ENCODE measurements around the gene HMX1.

HMX1 gene

DNA sequence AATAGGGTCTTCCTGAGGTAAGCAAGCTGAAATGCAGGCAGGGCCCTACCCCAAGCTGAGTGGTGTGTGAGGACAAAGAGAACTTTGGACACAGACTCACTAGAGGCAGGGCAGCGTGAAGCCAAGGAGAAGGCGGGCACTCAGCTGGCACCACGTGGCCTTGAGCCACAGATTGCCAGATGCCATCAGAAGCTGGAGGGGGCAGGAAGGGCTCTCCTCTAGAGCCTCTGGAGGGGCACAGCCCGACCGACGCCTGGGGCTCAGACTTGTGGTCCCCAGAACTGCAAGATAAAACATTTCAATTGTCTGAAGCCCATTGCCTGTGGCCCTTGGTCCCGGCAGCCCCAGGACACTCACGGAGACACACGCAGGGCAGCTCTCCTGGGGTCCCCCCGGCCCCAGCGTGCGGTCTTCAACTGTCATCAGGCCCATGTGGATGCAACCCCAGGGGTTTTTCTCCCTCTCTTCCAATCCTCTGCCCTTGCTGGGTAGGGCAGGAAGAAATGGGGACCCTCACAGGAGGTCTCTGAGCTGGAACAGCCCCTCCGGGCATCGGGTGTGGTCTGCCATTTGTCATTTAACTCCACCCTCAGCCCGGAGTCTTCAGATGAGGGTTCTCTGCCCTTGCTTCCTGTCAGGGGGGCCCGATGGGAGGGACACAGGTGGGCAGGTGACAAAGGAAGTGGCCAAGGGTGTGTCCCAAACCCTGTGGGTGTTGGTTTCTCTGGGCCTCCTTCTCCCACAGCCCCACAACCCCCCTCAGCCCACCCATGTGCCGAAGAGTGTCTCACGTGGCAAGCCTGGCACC is 22.2 kb downstream of the HMX1 start:
- Histone ChIP-seq H3K4me1 (ENCODE audit: control insufficient read depth, insufficient read depth, low read length) (no peaks in the 10 kb centered on the region), H3K27me3 (replicated peaks; ENCODE audit: control insufficient read depth, insufficient read depth, low read length) (peaks cover 38% of the 10 kb centered on the region), H3K9me3 (ENCODE audit: control insufficient read depth, low read length) (peaks cover 13% of the 10 kb centered on the region), H3K36me3 (ENCODE audit: control insufficient read depth, insufficient read depth, low read length, severe bottlenecking) (no peaks in the 10 kb centered on the region), H3K4me3 (ENCODE audit: low read length) (no peak overlapping the region), H3K9ac (ENCODE audit: low read length) (no peak overlapping the region)
- DNase-seq (ENCODE audit: low read depth): no peak

DNA sequence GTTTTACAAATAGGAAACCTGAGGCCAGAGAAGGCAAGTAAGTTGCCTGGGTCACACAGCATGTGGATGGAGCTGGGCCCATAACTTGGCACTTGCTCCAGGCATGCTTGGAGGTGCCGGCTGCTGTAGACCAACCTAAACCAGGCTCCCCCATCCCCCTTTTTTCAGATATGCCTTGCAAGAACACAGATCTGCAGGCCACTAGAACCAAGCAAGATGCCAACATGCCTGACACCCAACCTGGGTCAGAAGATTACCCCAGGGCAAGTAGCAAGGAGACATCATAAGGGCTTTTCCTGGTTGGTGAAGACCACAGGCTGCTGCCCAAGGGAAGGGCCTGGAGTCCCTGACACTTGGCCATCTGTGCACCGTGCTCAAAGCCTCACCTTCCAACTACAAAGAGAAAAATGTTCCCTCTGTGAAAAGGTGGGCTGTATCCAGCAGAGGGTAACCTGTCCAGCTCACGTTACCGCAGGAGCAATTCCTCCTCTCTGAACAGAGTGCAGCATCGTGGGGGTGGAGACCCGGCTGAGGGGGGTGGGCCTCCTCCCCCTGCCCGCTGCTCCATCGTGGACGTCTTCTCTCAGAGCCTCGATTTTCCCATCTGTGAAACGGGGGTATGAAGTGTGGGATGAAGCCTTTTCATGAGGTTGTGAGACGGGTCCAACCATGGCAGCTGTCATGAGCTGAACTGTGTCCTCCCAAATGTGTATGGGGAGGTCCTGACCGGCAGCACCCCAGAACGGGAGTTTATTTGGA is 23.0 kb downstream of the HMX1 start:
- H3K4me3 ChIP-seq (ENCODE audit: low read length): no peak overlapping the region
- H3K9me3 ChIP-seq (ENCODE audit: control insufficient read depth, low read length): peaks cover 16% of the 10 kb centered on the region
- H3K36me3 ChIP-seq (ENCODE audit: control insufficient read depth, insufficient read depth, low read length, severe bottlenecking): no peaks in the 10 kb centered on the region
- H3K9ac ChIP-seq (ENCODE audit: low read length): no peak overlapping the region
- peaks cover 37% of the 10 kb centered on the region for H3K27me3 ChIP-seq (replicated peaks; ENCODE audit: control insufficient read depth, insufficient read depth, low read length)
- DNase-seq (ENCODE audit: low read depth): no peak
- no peaks in the 10 kb centered on the region for H3K4me1 ChIP-seq (ENCODE audit: control insufficient read depth, insufficient read depth, low read length)

DNA sequence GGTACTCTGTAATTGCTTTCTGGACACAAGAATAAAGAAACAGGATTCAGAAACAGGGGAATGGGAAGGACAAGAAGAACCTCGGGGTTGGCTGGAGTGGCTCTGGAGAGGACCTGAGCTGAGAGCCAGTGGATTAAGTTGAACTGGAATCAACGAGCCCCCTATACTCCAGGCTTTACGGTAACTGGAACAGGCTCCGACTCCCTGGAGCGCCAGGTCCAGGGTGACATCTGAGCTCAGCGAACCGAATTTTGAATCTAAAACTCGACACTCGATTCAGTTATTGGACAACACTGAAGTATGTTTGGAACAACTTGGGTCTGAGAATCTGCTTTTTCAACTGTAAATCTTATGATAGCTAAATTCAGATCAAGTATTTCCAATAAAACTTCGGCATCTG is 23.9 kb downstream of the HMX1 start:
- peaks cover 30% of the 10 kb centered on the region for H3K27me3 ChIP-seq (replicated peaks; ENCODE audit: control insufficient read depth, insufficient read depth, low read length)
- no peaks in the 10 kb centered on the region for H3K36me3 ChIP-seq (ENCODE audit: control insufficient read depth, insufficient read depth, low read length, severe bottlenecking)
- H3K4me1 ChIP-seq (ENCODE audit: control insufficient read depth, insufficient read depth, low read length): no peaks in the 10 kb centered on the region
- no peak for DNase-seq (ENCODE audit: low read depth)
- H3K9ac ChIP-seq (ENCODE audit: low read length): no peak overlapping the region
- peaks cover 17% of the 10 kb centered on the region for H3K9me3 ChIP-seq (ENCODE audit: control insufficient read depth, low read length)
- H3K4me3 ChIP-seq (ENCODE audit: low read length): no peak overlapping the region

DNA sequence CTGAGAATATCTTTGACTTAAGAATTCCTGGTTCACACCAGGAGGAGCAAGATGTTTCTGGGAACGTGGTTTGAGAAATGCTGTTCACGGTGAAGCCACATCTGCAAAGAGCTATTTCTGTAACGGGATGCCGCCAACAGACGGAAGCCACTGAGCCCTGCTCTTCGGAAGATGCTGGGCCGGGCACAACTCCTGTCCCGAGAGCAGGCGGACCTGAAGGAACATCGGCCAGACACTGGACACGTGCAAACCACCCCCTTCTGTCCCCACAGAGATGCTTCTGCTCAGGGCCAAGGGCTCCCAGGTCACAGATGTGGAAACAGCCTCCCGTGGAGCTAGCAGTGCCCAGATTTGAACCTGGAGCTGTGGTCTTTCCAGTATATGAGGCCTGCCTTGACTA is 24.3 kb downstream of the HMX1 start:
- Histone ChIP-seq H3K4me3 (ENCODE audit: low read length) (no peak overlapping the region), H3K4me1 (ENCODE audit: control insufficient read depth, insufficient read depth, low read length) (no peaks in the 10 kb centered on the region), H3K9ac (ENCODE audit: low read length) (no peak overlapping the region), H3K27me3 (replicated peaks; ENCODE audit: control insufficient read depth, insufficient read depth, low read length) (peaks cover 26% of the 10 kb centered on the region), H3K9me3 (ENCODE audit: control insufficient read depth, low read length) (peaks cover 13% of the 10 kb centered on the region), H3K36me3 (ENCODE audit: control insufficient read depth, insufficient read depth, low read length, severe bottlenecking) (no peaks in the 10 kb centered on the region)
- no peak for DNase-seq (ENCODE audit: low read depth)

DNA sequence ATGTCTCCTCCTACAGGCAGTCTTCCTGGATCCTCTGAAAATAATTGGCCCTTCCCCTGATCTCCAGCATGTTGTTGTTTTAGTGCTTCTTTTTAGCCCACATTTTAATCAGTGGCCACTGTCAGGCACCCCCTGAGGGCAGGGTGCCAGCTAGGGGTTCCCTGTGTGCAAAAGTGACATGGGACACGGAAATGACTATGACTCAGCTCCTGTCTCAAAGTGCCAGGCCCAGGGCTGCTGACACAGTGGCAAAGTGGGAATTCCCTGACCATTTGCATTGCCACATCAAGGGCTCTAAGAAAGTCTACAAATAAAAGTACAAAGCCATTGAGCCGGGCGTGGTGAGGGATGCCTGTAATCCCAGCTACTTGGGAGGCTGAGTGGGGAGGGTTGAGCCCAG is 24.8 kb downstream of the HMX1 start:
- Histone ChIP-seq H3K9me3 (ENCODE audit: control insufficient read depth, low read length) (peaks cover 9% of the 10 kb centered on the region), H3K9ac (ENCODE audit: low read length) (no peak overlapping the region), H3K4me1 (ENCODE audit: control insufficient read depth, insufficient read depth, low read length) (no peaks in the 10 kb centered on the region), H3K36me3 (ENCODE audit: control insufficient read depth, insufficient read depth, low read length, severe bottlenecking) (no peaks in the 10 kb centered on the region), H3K4me3 (ENCODE audit: low read length) (no peak overlapping the region), H3K27me3 (replicated peaks; ENCODE audit: control insufficient read depth, insufficient read depth, low read length) (peaks cover 22% of the 10 kb centered on the region)
- no peak for DNase-seq (ENCODE audit: low read depth)

DNA sequence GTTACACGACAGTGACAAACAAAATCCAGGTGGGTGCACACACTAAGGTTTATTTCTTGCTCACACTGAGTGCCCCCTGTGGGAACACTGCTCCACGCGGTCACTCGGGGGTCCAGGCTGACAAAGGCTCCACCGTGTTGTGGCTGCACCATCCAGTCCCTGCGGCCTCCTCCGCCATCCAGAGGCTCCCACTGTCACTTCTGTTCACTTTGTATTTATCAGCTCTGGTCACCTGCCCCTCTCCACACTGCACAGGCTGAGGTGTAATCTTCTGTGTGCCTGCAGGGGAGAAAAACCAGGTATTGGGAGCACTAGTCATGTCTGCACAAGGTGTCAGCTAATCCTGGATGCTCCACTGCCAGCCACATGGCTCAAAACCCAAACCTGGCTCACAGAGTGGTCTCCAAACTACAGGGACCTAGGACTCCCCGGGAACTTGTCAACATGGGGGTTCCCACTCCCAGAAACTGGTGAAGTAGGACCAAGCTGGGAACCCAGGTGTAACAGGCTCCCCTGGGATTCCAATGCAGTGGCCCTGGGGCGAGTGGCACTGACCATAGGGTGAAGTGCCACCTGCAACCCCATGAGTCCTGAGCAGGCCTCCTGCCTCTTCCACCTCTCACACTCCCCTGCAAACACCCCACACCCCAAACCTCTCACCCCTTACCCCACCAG is 25.5 kb downstream of the HMX1 start:
- no peak for DNase-seq (ENCODE audit: low read depth)
- Histone ChIP-seq H3K36me3 (ENCODE audit: control insufficient read depth, insufficient read depth, low read length, severe bottlenecking) (no peaks in the 10 kb centered on the region), H3K9me3 (ENCODE audit: control insufficient read depth, low read length) (peaks cover 8% of the 10 kb centered on the region), H3K27me3 (replicated peaks; ENCODE audit: control insufficient read depth, insufficient read depth, low read length) (peaks cover 22% of the 10 kb centered on the region), H3K4me1 (ENCODE audit: control insufficient read depth, insufficient read depth, low read length) (no peaks in the 10 kb centered on the region), H3K9ac (ENCODE audit: low read length) (no peak overlapping the region), H3K4me3 (ENCODE audit: low read length) (no peak overlapping the region)

DNA sequence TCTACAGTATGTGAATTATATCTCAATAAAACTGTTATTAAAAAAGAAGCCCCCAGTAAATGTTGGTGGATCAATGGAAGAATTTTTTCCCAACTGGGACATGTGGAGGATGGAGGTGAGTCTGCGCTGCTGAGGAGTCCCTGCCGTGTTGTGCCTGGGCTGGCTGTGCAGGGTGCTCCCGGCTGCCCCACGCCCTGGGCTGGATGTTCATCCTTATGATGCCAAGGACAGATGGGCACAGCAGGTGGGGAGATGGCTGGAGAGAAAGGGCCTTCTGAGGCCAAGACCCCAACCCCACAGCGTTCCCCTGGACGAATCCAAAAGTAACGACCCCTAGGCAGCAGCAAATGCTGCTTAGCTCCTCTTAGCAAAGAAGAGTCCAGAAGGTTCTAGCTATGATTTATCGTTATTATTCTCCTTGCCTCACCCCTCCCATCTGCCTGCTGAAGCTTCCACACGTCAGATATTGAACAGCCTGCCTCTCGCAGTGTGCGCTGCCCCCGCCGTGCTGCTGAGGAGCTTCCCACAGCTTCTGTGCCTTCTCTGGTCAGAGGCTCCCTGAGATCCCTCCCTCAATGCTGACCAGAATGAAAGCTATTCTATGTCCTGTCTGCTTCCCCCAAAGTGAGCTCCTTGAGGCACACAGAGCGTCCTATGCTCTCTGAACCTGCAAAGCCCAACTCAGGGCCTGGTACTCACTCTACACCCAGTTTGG is 26.5 kb downstream of the HMX1 start:
- Histone ChIP-seq H3K27me3 (replicated peaks; ENCODE audit: control insufficient read depth, insufficient read depth, low read length) (peaks cover 22% of the 10 kb centered on the region), H3K4me1 (ENCODE audit: control insufficient read depth, insufficient read depth, low read length) (no peaks in the 10 kb centered on the region), H3K36me3 (ENCODE audit: control insufficient read depth, insufficient read depth, low read length, severe bottlenecking) (no peaks in the 10 kb centered on the region), H3K9me3 (ENCODE audit: control insufficient read depth, low read length) (peaks cover 8% of the 10 kb centered on the region), H3K4me3 (ENCODE audit: low read length) (no peak overlapping the region), H3K9ac (ENCODE audit: low read length) (no peak overlapping the region)
- no peak for DNase-seq (ENCODE audit: low read depth)

DNA sequence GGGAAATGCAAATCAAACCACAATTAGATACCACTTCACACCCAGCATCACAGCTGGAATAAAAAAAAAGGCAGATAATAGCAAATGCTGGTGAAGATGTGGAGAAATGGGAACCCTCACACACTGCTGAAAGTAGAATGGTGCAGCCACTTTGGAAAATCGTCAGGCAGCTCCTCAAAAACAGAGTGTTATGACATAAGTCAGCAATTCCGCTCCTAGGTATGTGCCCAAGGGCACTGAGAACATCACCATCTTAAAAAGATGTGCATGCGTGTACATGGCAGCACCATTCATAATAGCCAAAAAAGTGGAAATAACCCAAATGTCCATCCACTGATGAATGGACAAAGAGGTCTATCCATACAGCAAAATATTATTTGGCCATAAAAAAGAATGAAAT is 28.0 kb downstream of the HMX1 start:
- no peak for DNase-seq (ENCODE audit: low read depth)
- H3K9me3 ChIP-seq (ENCODE audit: control insufficient read depth, low read length): peaks cover 8% of the 10 kb centered on the region

DNA sequence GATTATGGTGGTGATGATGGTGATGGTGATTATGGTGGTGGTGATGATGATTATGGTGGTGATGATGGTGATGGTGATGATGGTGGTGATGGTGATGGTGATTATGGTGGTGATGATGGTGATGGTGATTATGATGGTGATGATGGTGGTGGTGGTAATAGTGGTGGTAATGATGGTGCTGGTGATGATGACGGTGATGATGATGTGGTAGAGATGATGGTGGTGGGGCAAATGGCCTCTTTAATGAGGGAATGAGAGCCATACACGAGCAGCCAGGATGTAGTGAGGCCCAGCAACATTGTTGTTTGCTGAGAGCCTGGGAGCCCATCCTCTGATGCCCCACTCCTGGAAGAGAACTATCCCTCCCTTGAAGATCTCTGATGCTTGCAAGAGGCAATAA is 29.0 kb downstream of the HMX1 start:
- Histone ChIP-seq H3K27me3 (replicated peaks; ENCODE audit: control insufficient read depth, insufficient read depth, low read length) (peaks cover 27% of the 10 kb centered on the region), H3K36me3 (ENCODE audit: control insufficient read depth, insufficient read depth, low read length, severe bottlenecking) (no peaks in the 10 kb centered on the region), H3K4me3 (ENCODE audit: low read length) (no peak overlapping the region), H3K4me1 (ENCODE audit: control insufficient read depth, insufficient read depth, low read length) (no peaks in the 10 kb centered on the region), H3K9ac (ENCODE audit: low read length) (no peak overlapping the region), H3K9me3 (ENCODE audit: control insufficient read depth, low read length) (peaks cover 8% of the 10 kb centered on the region)
- DNase-seq (ENCODE audit: low read depth): no peak

More for the DNA sequence above, 28.0 kb downstream of the HMX1 start:
- no peaks in the 10 kb centered on the region for H3K4me1 ChIP-seq (ENCODE audit: control insufficient read depth, insufficient read depth, low read length)
- H3K9ac ChIP-seq (ENCODE audit: low read length): no peak overlapping the region
- peaks cover 27% of the 10 kb centered on the region for H3K27me3 ChIP-seq (replicated peaks; ENCODE audit: control insufficient read depth, insufficient read depth, low read length)
- no peak overlapping the region for H3K4me3 ChIP-seq (ENCODE audit: low read length)
- no peaks in the 10 kb centered on the region for H3K36me3 ChIP-seq (ENCODE audit: control insufficient read depth, insufficient read depth, low read length, severe bottlenecking)

DNA sequence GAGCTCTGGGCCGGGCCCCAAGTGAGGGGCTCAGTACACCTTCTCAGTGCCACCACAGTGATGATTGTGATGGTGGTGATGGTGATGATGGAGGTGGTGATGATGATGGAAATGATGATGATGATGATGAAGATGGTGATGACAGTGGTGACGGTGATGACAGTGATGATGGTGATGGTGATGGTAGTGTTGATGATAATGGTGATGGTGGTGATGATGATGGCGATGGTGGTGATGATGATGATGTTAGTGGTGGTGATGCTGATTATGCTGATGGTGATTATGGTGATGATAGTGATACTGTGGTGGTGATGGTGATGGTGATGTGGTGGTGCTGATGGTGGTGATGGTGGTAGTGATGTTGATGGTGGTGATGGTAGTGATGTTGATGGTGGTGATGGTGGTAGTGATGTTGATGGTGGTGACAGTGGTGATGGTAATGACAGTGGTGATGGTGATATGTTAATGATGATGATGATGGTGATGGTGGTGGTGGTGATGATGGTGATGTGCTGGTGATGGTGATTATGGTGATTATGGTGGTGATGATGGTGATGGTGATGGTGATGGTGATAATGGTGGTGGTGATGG is 29.9 kb downstream of the HMX1 start:
- Histone ChIP-seq H3K27me3 (replicated peaks; ENCODE audit: control insufficient read depth, insufficient read depth, low read length) (peaks cover 20% of the 10 kb centered on the region), H3K4me1 (ENCODE audit: control insufficient read depth, insufficient read depth, low read length) (no peaks in the 10 kb centered on the region), H3K4me3 (ENCODE audit: low read length) (no peak overlapping the region), H3K9me3 (ENCODE audit: control insufficient read depth, low read length) (peaks cover 8% of the 10 kb centered on the region), H3K36me3 (ENCODE audit: control insufficient read depth, insufficient read depth, low read length, severe bottlenecking) (no peaks in the 10 kb centered on the region), H3K9ac (ENCODE audit: low read length) (no peak overlapping the region)
- DNase-seq (ENCODE audit: low read depth): no peak
